Ishikawa (cell line): ENCODE measurements around the gene PCBP3.

Source experiments
- CEBPB ChIP-seq: IDR thresholded peaks from 2 replicates; pipeline ENCODE4 v1.6.1; 2012
- CREB1 ChIP-seq: IDR thresholded peaks from 2 replicates; pipeline ENCODE4 v1.6.1; 2012; ENCODE audit warnings: low read depth
- EGR1 ChIP-seq: IDR thresholded peaks from 2 replicates; pipeline ENCODE4 v1.6.1; 2012
- EP300 ChIP-seq: IDR thresholded peaks from 2 replicates; pipeline ENCODE4 v1.6.1; 2012; ENCODE audit warnings: borderline replicate concordance
- FOXM1 ChIP-seq: IDR thresholded peaks from 2 replicates; pipeline ENCODE4 v1.6.1; 2012; ENCODE audit warnings: low read depth, borderline replicate concordance
- MAX ChIP-seq: IDR thresholded peaks from 2 replicates; pipeline ENCODE4 v1.6.1; 2012
- NFIC ChIP-seq: IDR thresholded peaks from 2 replicates; pipeline ENCODE4 v1.6.1; 2012
- RAD21 ChIP-seq: IDR thresholded peaks from 2 replicates; pipeline ENCODE4 v1.6.1; 2012; ENCODE audit warnings: low read depth
- REST ChIP-seq: IDR thresholded peaks from 2 replicates; pipeline ENCODE4 v1.6.1; 2012; ENCODE audit warnings: low read depth, mild to moderate bottlenecking
- TAF1 ChIP-seq: IDR thresholded peaks from 2 replicates; pipeline ENCODE4 v1.6.1; 2012; ENCODE audit warnings: low read depth, mild to moderate bottlenecking
- TCF12 ChIP-seq: IDR thresholded peaks from 2 replicates; pipeline ENCODE4 v1.6.1; 2012; ENCODE audit warnings: low read depth
- TEAD4 ChIP-seq: IDR thresholded peaks from 2 replicates; pipeline ENCODE4 v1.6.1; 2012
- YY1 ChIP-seq: IDR thresholded peaks from 2 replicates; pipeline ENCODE4 v1.6.1; 2012; ENCODE audit warnings: low read depth
- ZBTB7A ChIP-seq: IDR thresholded peaks from 2 replicates; pipeline ENCODE4 v1.6.1; 2012; ENCODE audit warnings: low read depth
- TF ChIP-seq, protein P1 (sequence below): IDR thresholded peaks from 2 replicates; pipeline ENCODE4 v1.6.1; 2012

PCBP3 gene

GRCh38 chr21:45632160-45632559 is 11.4 kb upstream of the PCBP3 start:
- no peak for TF ChIP-seq EGR1

GRCh38 chr21:45632637-45633251 is 10.8 kb upstream of the PCBP3 start:
- TF ChIP-seq MAX (no peak), FOXM1 (no peak)

- no peak for TF ChIP-seq CREB1
- TF ChIP-seq NFIC = no peak
- TF ChIP-seq EGR1 = no peak
- TF ChIP-seq, protein P1, sequence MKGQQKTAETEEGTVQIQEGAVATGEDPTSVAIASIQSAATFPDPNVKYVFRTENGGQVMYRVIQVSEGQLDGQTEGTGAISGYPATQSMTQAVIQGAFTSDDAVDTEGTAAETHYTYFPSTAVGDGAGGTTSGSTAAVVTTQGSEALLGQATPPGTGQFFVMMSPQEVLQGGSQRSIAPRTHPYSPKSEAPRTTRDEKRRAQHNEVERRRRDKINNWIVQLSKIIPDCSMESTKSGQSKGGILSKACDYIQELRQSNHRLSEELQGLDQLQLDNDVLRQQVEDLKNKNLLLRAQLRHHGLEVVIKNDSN = no peak
- TF ChIP-seq ZBTB7A = no peak
- TF ChIP-seq REST = no peak
- no peak for TF ChIP-seq YY1
- TF ChIP-seq MAX = no peak
- no peak for TF ChIP-seq TEAD4
- no peak for TF ChIP-seq TAF1
- no peak for TF ChIP-seq RAD21
- TF ChIP-seq TCF12 = no peak
- no peak for TF ChIP-seq FOXM1
These were observed 8.9 kb upstream of the PCBP3 start for GRCh38 chr21:45634511-45635183.

DNA sequence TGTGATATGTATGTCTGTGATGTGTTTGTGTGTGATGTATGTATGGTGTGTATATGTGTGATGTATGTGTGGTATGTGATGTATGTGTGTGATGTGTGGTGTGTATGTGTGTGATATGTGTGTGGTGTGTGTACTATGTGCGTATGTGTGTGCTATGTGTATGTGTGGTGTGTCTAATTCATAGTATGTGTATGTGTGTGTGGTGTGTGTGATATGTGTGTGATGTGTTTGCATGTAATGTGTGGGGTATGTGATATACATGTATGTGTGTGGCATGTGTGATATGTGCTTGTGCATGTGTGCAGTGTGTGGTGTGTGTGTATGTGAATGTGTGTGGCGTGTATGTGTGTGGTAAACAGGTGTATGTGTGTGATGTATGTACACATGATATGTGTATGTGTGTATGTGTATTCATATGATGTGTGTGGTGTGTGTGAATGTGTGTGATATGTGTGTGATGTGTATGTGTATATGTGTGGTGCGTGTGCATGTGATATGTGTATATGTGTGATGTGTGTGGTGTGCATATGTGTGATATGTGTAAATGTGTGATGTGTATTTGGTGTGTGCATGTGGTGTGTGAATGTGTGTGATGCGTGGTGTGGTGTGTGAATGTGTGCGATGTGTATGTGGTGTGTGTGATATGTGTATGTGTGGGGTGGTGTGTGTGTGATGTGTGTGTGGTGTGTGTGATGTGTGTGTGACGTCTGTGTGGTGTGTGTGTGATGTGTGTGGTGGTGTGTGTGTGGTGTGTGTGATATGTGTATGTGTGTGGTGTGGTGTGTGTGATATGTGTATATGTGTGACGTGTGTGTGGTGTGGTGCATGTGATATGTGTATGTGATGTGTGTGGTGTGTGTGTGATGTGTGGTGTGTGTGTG is 8.0 kb upstream of the PCBP3 start:
- no peak for TF ChIP-seq RAD21
- TF ChIP-seq FOXM1 = no peak
- TF ChIP-seq MAX = no peak
- TF ChIP-seq TEAD4 = no peak
- no peak for TF ChIP-seq CEBPB
- no peak for TF ChIP-seq YY1
- TF ChIP-seq EP300 = no peak
- TF ChIP-seq TAF1 = no peak
- TF ChIP-seq, protein P1 = no peak
- no peak for TF ChIP-seq ZBTB7A
- TF ChIP-seq EGR1 = no peak
- no peak for TF ChIP-seq CREB1
- no peak for TF ChIP-seq NFIC
- TF ChIP-seq TCF12 = no peak
- no peak for TF ChIP-seq REST

- TF ChIP-seq, protein P1 = no peak
- TF ChIP-seq TAF1 (no peak), MAX (no peak), REST (no peak), CEBPB (no peak), FOXM1 (no peak)
These were observed 7.1 kb upstream of the PCBP3 start for GRCh38 chr21:45636459-45636858.
